Measurements from ENCODE around the gene AQP12B. TPM values are rescaled to one million over a fixed set of nuclear protein-coding genes. Genes with fewer than 3 reads are reported as not detected.
"Not testable (repeated sequence)": the region's sequence is repeated elsewhere in the genome, so short reads cannot be mapped to it uniquely, and the experiment has no call there.

The AQP12B gene, protein sequence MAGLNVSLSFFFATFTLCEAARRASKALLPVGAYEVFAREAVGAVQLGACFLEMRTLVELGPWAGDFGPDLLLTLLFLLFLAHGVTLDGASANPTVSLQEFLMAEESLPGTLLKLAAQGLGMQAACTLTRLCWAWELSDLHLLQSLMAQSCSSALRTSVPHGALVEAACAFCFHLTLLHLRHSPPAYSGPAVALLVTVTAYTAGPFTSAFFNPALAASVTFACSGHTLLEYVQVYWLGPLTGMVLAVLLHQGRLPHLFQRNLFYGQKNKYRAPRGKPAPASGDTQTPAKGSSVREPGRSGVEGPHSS
- total RNA-seq = not detected

DNA sequence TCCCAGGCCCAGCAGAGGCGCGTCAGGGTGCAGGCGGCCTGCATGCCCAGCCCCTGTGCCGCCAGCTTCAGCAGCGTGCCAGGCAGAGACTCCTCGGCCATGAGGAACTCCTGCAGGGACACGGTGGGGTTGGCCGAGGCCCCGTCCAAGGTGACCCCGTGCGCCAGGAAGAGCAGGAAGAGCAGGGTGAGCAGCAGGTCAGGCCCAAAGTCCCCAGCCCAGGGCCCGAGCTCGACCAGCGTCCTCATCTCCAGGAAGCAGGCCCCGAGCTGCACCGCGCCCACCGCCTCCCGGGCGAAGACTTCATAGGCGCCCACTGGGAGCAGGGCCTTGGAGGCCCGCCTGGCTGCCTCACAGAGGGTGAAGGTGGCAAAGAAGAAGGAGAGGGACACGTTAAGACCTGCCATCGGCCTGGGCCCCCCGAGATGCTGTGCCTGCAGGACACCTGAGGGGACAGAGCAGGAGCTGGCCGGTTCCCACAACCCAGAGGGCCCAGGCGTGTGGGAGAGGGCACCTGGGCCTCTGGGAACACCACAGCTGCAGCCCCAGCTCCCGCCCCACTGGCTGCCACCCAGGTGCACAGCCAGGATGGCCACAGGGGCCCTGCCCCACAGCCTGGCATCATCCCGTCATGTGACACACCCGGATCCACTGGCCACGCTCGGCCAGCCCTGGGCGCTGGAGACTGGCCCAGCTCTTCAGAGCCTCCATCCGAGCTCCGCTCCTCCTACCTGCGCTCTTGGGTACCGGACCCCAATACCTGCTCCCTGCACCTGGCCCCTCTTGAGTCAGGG is at the start of gene AQP12B:
TSS of gene AQP12B (minus strand) at position 455 of the 794 bp plus-strand sequence. CDS start at position 407, 48 bp downstream.
- H3K27me3 ChIP-seq (ENCODE audit: insufficient read depth, low read length); H3K4me3 ChIP-seq (ENCODE audit: low read length); H3K4me1 ChIP-seq (ENCODE audit: insufficient read depth, low read length); H3K9me3 ChIP-seq (ENCODE audit: low read depth, low read length): not testable (repeated sequence)

GRCh38 chr2:240732184-240732583 is 49.5 kb upstream of the AQP12B start:
- Histone ChIP-seq H3K9me3 (ENCODE audit: low read depth, low read length) (no peaks in the 10 kb centered on the region), H3K4me3 (ENCODE audit: low read length) (no peak overlapping the region), H3K27me3 (ENCODE audit: insufficient read depth, low read length) (no peaks in the 10 kb centered on the region), H3K4me1 (ENCODE audit: insufficient read depth, low read length) (no peaks in the 10 kb centered on the region)

DNA sequence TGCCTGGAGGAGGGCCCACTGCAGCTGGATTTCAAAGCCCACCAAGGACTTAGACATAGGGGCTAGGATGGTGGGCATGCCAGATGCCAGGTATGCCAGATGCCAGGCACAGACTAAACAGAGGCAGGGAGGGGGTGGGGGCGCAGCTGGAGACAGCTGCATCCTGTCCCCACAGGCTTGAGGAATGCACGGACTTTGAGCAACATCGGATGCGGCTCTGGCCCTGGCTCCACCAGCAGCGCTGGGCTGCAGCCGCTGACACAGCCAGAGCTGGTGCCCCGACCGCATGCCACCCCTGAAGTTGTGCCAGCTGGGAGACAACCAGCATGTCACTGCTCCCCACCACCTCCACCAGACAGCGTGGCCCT is 48.5 kb upstream of the AQP12B start:
- Histone ChIP-seq H3K27me3 (ENCODE audit: insufficient read depth, low read length) (no peaks in the 10 kb centered on the region), H3K4me3 (ENCODE audit: low read length) (no peak overlapping the region), H3K4me1 (ENCODE audit: insufficient read depth, low read length) (no peaks in the 10 kb centered on the region), H3K9me3 (ENCODE audit: low read depth, low read length) (no peaks in the 10 kb centered on the region)

- H3K9me3 ChIP-seq (ENCODE audit: low read depth, low read length) = no peaks in the 10 kb centered on the region
- H3K4me3 ChIP-seq (ENCODE audit: low read length) = no peak overlapping the region
- no peaks in the 10 kb centered on the region for H3K4me1 ChIP-seq (ENCODE audit: insufficient read depth, low read length)
- no peaks in the 10 kb centered on the region for H3K27me3 ChIP-seq (ENCODE audit: insufficient read depth, low read length)
Measured at GRCh38 chr2:240730501-240731177, 48.0 kb upstream of the AQP12B start.

GRCh38 chr2:240728827-240729226 is 46.1 kb upstream of the AQP12B start:
- Histone ChIP-seq H3K9me3 (ENCODE audit: low read depth, low read length) (no peaks in the 10 kb centered on the region), H3K4me3 (ENCODE audit: low read length) (no peak overlapping the region), H3K4me1 (ENCODE audit: insufficient read depth, low read length) (no peaks in the 10 kb centered on the region), H3K27me3 (ENCODE audit: insufficient read depth, low read length) (no peaks in the 10 kb centered on the region)

DNA sequence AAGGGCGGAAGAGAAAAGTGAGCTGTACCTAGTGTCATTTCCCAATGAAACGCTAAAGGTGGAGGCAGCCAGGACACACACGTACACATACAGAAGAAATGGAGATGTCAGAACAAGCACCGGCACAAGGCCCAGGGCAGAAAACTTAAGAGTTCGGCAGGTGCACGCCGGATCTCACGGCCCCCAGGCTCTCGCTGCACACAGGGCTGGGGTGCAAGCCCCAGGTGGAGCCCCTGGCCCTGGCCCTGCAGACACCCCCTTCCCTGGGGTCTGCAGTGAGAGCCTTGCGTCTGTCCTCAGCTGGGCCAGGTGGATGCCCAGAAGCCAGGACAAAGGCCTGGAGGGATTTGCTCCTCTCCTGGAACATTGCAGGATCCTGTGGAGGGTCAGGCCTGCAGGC is 45.7 kb upstream of the AQP12B start:
- Histone ChIP-seq H3K9me3 (ENCODE audit: low read depth, low read length) (no peaks in the 10 kb centered on the region), H3K4me3 (ENCODE audit: low read length) (no peak overlapping the region), H3K4me1 (ENCODE audit: insufficient read depth, low read length) (no peaks in the 10 kb centered on the region), H3K27me3 (ENCODE audit: insufficient read depth, low read length) (no peaks in the 10 kb centered on the region)

DNA sequence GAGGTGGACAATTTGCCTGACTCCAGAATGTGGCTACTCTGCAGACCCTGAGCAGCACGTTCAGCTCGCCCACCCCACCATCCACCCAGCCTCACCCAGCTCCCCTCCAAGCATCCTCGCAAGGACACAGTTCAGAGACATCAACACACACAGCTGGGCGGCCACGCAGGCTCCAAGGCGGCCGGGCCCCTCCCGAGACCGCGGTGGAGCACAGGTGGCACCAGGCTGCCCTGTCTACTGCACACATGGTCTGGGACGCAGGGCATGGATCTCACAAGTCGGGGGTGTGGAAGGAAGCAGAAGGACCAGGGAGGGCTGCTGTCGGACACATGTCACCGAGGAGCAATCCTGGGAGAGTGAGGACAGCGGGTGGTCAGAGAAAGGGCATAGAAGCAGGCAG is 45.2 kb upstream of the AQP12B start:
- Histone ChIP-seq H3K9me3 (ENCODE audit: low read depth, low read length) (no peaks in the 10 kb centered on the region), H3K27me3 (ENCODE audit: insufficient read depth, low read length) (no peaks in the 10 kb centered on the region)

GRCh38 chr2:240727439-240727838 is 44.8 kb upstream of the AQP12B start:
- H3K9me3 ChIP-seq (ENCODE audit: low read depth, low read length) = no peaks in the 10 kb centered on the region
- no peaks in the 10 kb centered on the region for H3K4me1 ChIP-seq (ENCODE audit: insufficient read depth, low read length)
- H3K27me3 ChIP-seq (ENCODE audit: insufficient read depth, low read length) = no peaks in the 10 kb centered on the region
- H3K4me3 ChIP-seq (ENCODE audit: low read length) = no peak overlapping the region

More for the DNA sequence above, 45.2 kb upstream of the AQP12B start:
- Histone ChIP-seq H3K4me3 (ENCODE audit: low read length) (no peak overlapping the region), H3K4me1 (ENCODE audit: insufficient read depth, low read length) (no peaks in the 10 kb centered on the region)

GRCh38 chr2:240726876-240727275 is 44.2 kb upstream of the AQP12B start:
- no peak overlapping the region for H3K4me3 ChIP-seq (ENCODE audit: low read length)

DNA sequence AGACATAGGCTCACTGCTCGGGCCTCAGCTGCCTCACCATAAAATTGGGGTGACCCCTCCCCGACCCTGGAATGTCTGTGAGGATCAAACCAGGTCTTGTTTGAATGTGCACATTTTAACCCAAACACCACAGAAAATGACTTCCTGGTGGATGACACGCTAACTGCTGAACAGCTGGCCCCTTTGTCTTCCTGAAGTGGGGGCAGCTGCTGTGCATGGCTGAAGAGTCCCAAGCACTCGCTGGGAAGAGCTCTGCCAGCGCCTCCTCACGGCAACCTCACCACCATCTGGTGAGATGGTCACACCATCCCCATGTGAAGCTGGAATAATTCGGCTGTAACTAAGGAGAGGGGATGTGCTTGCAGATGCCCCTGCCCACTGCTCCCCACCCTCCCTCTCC is 43.0 kb upstream of the AQP12B start:
- H3K27me3 ChIP-seq (ENCODE audit: insufficient read depth, low read length) = no peaks in the 10 kb centered on the region
- no peaks in the 10 kb centered on the region for H3K4me1 ChIP-seq (ENCODE audit: insufficient read depth, low read length)
- H3K4me3 ChIP-seq (ENCODE audit: low read length) = no peak overlapping the region
- H3K9me3 ChIP-seq (ENCODE audit: low read depth, low read length) = no peaks in the 10 kb centered on the region

More at GRCh38 chr2:240726876-240727275, 44.2 kb upstream of the AQP12B start:
- H3K27me3 ChIP-seq (ENCODE audit: insufficient read depth, low read length) = no peaks in the 10 kb centered on the region
- no peaks in the 10 kb centered on the region for H3K9me3 ChIP-seq (ENCODE audit: low read depth, low read length)
- no peaks in the 10 kb centered on the region for H3K4me1 ChIP-seq (ENCODE audit: insufficient read depth, low read length)

DNA sequence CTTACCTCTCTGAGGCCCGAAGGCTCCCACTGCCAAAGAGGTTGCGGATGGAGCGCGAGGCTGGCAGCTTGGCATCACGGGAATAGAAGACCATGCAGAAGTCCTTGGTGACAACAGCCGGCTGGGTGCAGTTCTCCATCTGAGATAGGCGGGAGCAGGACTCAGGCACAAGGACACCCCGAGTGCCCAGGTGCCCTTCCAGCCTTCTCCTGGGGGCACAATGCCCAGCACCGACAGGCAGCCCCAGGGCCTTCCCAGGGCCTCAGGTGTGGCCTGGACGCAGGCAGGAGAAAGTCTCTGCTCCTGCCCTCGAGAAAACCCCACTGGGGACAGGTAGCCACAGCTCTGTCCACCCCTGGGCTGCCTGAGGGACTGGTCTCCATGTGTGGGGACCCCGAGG is 42.6 kb upstream of the AQP12B start:
- Histone ChIP-seq H3K27me3 (ENCODE audit: insufficient read depth, low read length) (no peaks in the 10 kb centered on the region), H3K9me3 (ENCODE audit: low read depth, low read length) (no peaks in the 10 kb centered on the region), H3K4me3 (ENCODE audit: low read length) (no peak overlapping the region), H3K4me1 (ENCODE audit: insufficient read depth, low read length) (no peaks in the 10 kb centered on the region)

GRCh38 chr2:240724431-240724830 is 41.7 kb upstream of the AQP12B start:
- no peaks in the 10 kb centered on the region for H3K9me3 ChIP-seq (ENCODE audit: low read depth, low read length)
- H3K4me1 ChIP-seq (ENCODE audit: insufficient read depth, low read length) = no peaks in the 10 kb centered on the region
- no peaks in the 10 kb centered on the region for H3K27me3 ChIP-seq (ENCODE audit: insufficient read depth, low read length)
- H3K4me3 ChIP-seq (ENCODE audit: low read length) = no peak overlapping the region

- Histone ChIP-seq H3K27me3 (ENCODE audit: insufficient read depth, low read length) (no peaks in the 10 kb centered on the region), H3K4me1 (ENCODE audit: insufficient read depth, low read length) (no peaks in the 10 kb centered on the region), H3K4me3 (ENCODE audit: low read length) (no peak overlapping the region), H3K9me3 (ENCODE audit: low read depth, low read length) (no peaks in the 10 kb centered on the region)
Measured at GRCh38 chr2:240723851-240724250, 41.2 kb upstream of the AQP12B start.

- H3K4me3 ChIP-seq (ENCODE audit: low read length) = no peak overlapping the region
- no peaks in the 10 kb centered on the region for H3K9me3 ChIP-seq (ENCODE audit: low read depth, low read length)
- H3K27me3 ChIP-seq (ENCODE audit: insufficient read depth, low read length) = no peaks in the 10 kb centered on the region
- H3K4me1 ChIP-seq (ENCODE audit: insufficient read depth, low read length) = no peaks in the 10 kb centered on the region
Measured at GRCh38 chr2:240722796-240723735, 40.4 kb upstream of the AQP12B start.
